Vagina (tissue), 2 donors: ENCODE results near the gene RLN3.

Source experiments
- CTCF ChIP-seq, 3 experiments: fragments of 450-650 bp in 2 of 3; fragments of 200-600 bp in 1 of 3; sonication (generic) in 1 of 3; IDR thresholded peaks; one replicate each; pipeline ENCODE4 v1.5.1; 2017 to 2019; ENCODE audit warnings: antibody characterized with exemption in 3 of 3, mild to moderate bottlenecking in 2 of 3, moderate library complexity in 2 of 3
- POLR2A ChIP-seq, 2 donors: fragments of 450-650 bp; IDR thresholded peaks; one replicate each; pipeline ENCODE4 v1.6.1; 2017; ENCODE audit warnings: antibody characterized with exemption in 2 of 2, mild to moderate bottlenecking in 2 of 2, moderate library complexity in 2 of 2

- TF ChIP-seq CTCF (IDR thresholded peaks at IDR 0.05) (no peak), POLR2A (IDR thresholded peaks at IDR 0.05) (no peak)
Observed at GRCh38 chr19:14022469-14022868, 5.5 kb upstream of the RLN3 start.
